Subcutaneous abdominal adipose tissue (tissue), 5 donors: ENCODE data around the gene PSTPIP1.

Experiments used
- H3K27ac ChIP-seq: one replicate; pipeline ENCODE4 v1.7.0; 2013; ENCODE audit warnings: low read depth, mild to moderate bottlenecking, inconsistent platforms, low read length, moderate library complexity
- H3K27me3 ChIP-seq, 5 donors: one replicate each; pipeline ENCODE4 v1.7.0; 2013; ENCODE audit warnings: low read length in 5 of 5, inconsistent platforms in 1 of 5; ENCODE audit not compliant: control insufficient read depth in 5 of 5, insufficient read depth in 4 of 5
- H3K36me3 ChIP-seq, 5 donors: one replicate each; pipeline ENCODE4 v1.7.0; 2013; ENCODE audit warnings: low read length in 5 of 5; ENCODE audit not compliant: control insufficient read depth in 5 of 5, insufficient read depth in 5 of 5
- H3K4me1 ChIP-seq, 5 donors: one replicate each; pipeline ENCODE4 v1.7.0; 2013; ENCODE audit warnings: low read length in 5 of 5, mild to moderate bottlenecking in 3 of 5, moderate library complexity in 1 of 5; ENCODE audit not compliant: control insufficient read depth in 5 of 5, insufficient read depth in 5 of 5
- H3K4me3 ChIP-seq, 5 donors: one replicate each; pipeline ENCODE4 v1.7.0; 2013; ENCODE audit warnings: low read length in 5 of 5, low read depth in 1 of 5
- H3K9ac ChIP-seq, 5 donors: one replicate each; pipeline ENCODE4 v1.7.0; 2013; ENCODE audit warnings: low read length in 5 of 5, mild to moderate bottlenecking in 4 of 5, moderate library complexity in 3 of 5
- H3K9me3 ChIP-seq, 5 donors: one replicate each; pipeline ENCODE4 v1.7.0; 2013; ENCODE audit warnings: low read length in 5 of 5; ENCODE audit not compliant: control insufficient read depth in 5 of 5
- donor health status: healthy.
- donor health status: healthy.
- donor health status: healthy.
- donor health status: healthy.
- donor health status: healthy.

PSTPIP1 gene

GRCh38 chr15:76987896-76988860, 6.7 kb upstream of the PSTPIP1 start:
- Histone ChIP-seq H3K36me3 (no peaks in the 10 kb centered on the region), H3K27me3 (no peaks in the 10 kb centered on the region), H3K27ac (peak overlapping the region; percentile 23), H3K4me1 (peaks cover 0 to 50% (median 31%) of the 10 kb centered on the region in 5 donors), H3K4me3 (peak overlapping the region in 2 of 5 donors; percentile 22 to 33), H3K9me3 (no peaks in the 10 kb centered on the region), H3K9ac (peak overlapping the region in 1 of 5 donors; percentile 33)

- no peaks in the 10 kb centered on the region for H3K27me3 ChIP-seq
- no peaks in the 10 kb centered on the region for H3K9me3 ChIP-seq
- H3K4me3 ChIP-seq = peak overlapping the region in 4 of 5 donors; percentile 5 to 33 (median 18)
- H3K4me1 ChIP-seq = peaks cover 0 to 53% (median 31%) of the 10 kb centered on the region in 5 donors
- peak overlapping the region; percentile 23 for H3K27ac ChIP-seq
- H3K9ac ChIP-seq = peak overlapping the region in 1 of 5 donors; percentile 31
- H3K36me3 ChIP-seq = no peaks in the 10 kb centered on the region
These were observed 5.8 kb upstream of the PSTPIP1 start for GRCh38 chr15:76988867-76989780.

GRCh38 chr15:76991048-76991447, 3.9 kb upstream of the PSTPIP1 start:
- H3K4me1 ChIP-seq = peaks cover 0 to 70% (median 41%) of the 10 kb centered on the region in 5 donors
- no peak overlapping the region for H3K4me3 ChIP-seq
- H3K9me3 ChIP-seq = no peaks in the 10 kb centered on the region
- no peak overlapping the region for H3K27ac ChIP-seq
- no peak overlapping the region for H3K9ac ChIP-seq
- no peaks in the 10 kb centered on the region for H3K36me3 ChIP-seq
- no peaks in the 10 kb centered on the region for H3K27me3 ChIP-seq

- H3K36me3 ChIP-seq = no peaks in the 10 kb centered on the region
- H3K9me3 ChIP-seq = no peaks in the 10 kb centered on the region
- H3K4me3 ChIP-seq = no peak overlapping the region
- H3K27ac ChIP-seq = no peak overlapping the region
- no peaks in the 10 kb centered on the region for H3K27me3 ChIP-seq
- H3K9ac ChIP-seq = no peak overlapping the region
- H3K4me1 ChIP-seq = peaks cover 5 to 80% (median 51%) of the 10 kb centered on the region in 5 donors
These were observed 2.9 kb upstream of the PSTPIP1 start for GRCh38 chr15:76991741-76992645.

- no peaks in the 10 kb centered on the region for H3K36me3 ChIP-seq
- no peak overlapping the region for H3K9ac ChIP-seq
- H3K27ac ChIP-seq = no peak overlapping the region
- peaks cover 5 to 81% (median 52%) of the 10 kb centered on the region in 5 donors for H3K4me1 ChIP-seq
- H3K9me3 ChIP-seq = no peaks in the 10 kb centered on the region
- H3K27me3 ChIP-seq = no peaks in the 10 kb centered on the region
- H3K4me3 ChIP-seq = no peak overlapping the region
These were observed 1.7 kb upstream of the PSTPIP1 start for GRCh38 chr15:76993114-76993725.

- H3K9ac ChIP-seq = no peak overlapping the region
- no peaks in the 10 kb centered on the region for H3K27me3 ChIP-seq
- H3K36me3 ChIP-seq = no peaks in the 10 kb centered on the region
- no peaks in the 10 kb centered on the region for H3K9me3 ChIP-seq
- peaks cover 5 to 80% (median 44%) of the 10 kb centered on the region in 5 donors for H3K4me1 ChIP-seq
- H3K27ac ChIP-seq = no peak overlapping the region
- no peak overlapping the region for H3K4me3 ChIP-seq
These were observed 925 bp upstream of the PSTPIP1 start for GRCh38 chr15:76994001-76994400.

- H3K4me3 ChIP-seq = peak overlapping the region in 1 of 5 donors; percentile 59
- H3K4me1 ChIP-seq = peaks cover 5 to 75% (median 39%) of the 10 kb centered on the region in 5 donors
- no peaks in the 10 kb centered on the region for H3K9me3 ChIP-seq
- no peaks in the 10 kb centered on the region for H3K36me3 ChIP-seq
- no peaks in the 10 kb centered on the region for H3K27me3 ChIP-seq
- H3K9ac ChIP-seq = peak overlapping the region in 1 of 5 donors; percentile 2
- no peak overlapping the region for H3K27ac ChIP-seq
These were observed 430 bp upstream of the PSTPIP1 start for GRCh38 chr15:76994496-76994895.

- Histone ChIP-seq H3K27ac (peak overlapping the region; percentile 10), H3K9me3 (no peaks in the 10 kb centered on the region), H3K27me3 (no peaks in the 10 kb centered on the region), H3K4me3 (peak overlapping the region; percentile 30 to 59 (median 49)), H3K9ac (peak overlapping the region in 4 of 5 donors; percentile 8 to 65 (median 57)), H3K36me3 (no peaks in the 10 kb centered on the region), H3K4me1 (peaks cover 5 to 74% (median 33%) of the 10 kb centered on the region in 5 donors)
These were observed 1.2 kb downstream of the PSTPIP1 start for GRCh38 chr15:76996076-76996525.
